HCT116 (cell line): ENCODE data around the gene CCDC142.

Source experiments
- CBX3 ChIP-seq: IDR thresholded peaks from 2 replicates; pipeline ENCODE4 v1.6.1; 2012; ENCODE audit warnings: low read depth
- CTCF ChIP-seq, 3 experiments: fragments of 200-600 bp in 1 of 3; sonication (generic) in 1 of 3; IDR thresholded peaks in 2 of 3; conservative IDR thresholded peaks in 1 of 3; 2 replicates each; pipeline ENCODE4 v1.5.1; 2012 to 2017; ENCODE audit warnings: low read depth in 2 of 3, low read length in 2 of 3, antibody characterized with exemption in 1 of 3, borderline replicate concordance in 1 of 3, control low read depth in 1 of 3, mild to moderate bottlenecking in 1 of 3, mixed read lengths in 1 of 3, mixed run types in 1 of 3, moderate library complexity in 1 of 3; ENCODE audit not compliant: insufficient read depth in 1 of 3
- EZH2 ChIP-seq: fragments of 200-600 bp; sonication (generic); IDR thresholded peaks from 2 replicates; pipeline ENCODE4 v1.6.1; 2017; ENCODE audit warnings: antibody characterized with exemption, mixed run types
- POLR2A ChIP-seq: IDR thresholded peaks from 2 replicates; pipeline ENCODE4 v1.7.0; 2011; ENCODE audit warnings: borderline replicate concordance; ENCODE audit not compliant: insufficient read depth, insufficient read length; ENCODE audit errors: extremely low read depth
- POLR2AphosphoS5 ChIP-seq: IDR thresholded peaks from 2 replicates; pipeline ENCODE4 v1.6.1; 2011; ENCODE audit warnings: mild to moderate bottlenecking, low read depth, low read length, moderate library complexity
- REST ChIP-seq: IDR thresholded peaks from 2 replicates; pipeline ENCODE4 v1.6.1; 2012; ENCODE audit warnings: low read depth
- SIN3A ChIP-seq: IDR thresholded peaks from 2 replicates; pipeline ENCODE4 v1.6.1; 2012; ENCODE audit warnings: low read depth
- SP1 ChIP-seq: IDR thresholded peaks from 2 replicates; pipeline ENCODE4 v1.6.1; 2012; ENCODE audit warnings: low read depth
- ZNF274 ChIP-seq: fragments of 200-500 bp; sonication (Bioruptor generic); IDR thresholded peaks from 2 replicates; pipeline ENCODE4 v1.6.1; 2014; ENCODE audit warnings: mild to moderate bottlenecking, low read depth, low read length, inconsistent platforms

GRCh38 chr2:74481431-74481830 lies 1.4 kb downstream of the CCDC142 start:
- TF ChIP-seq CTCF (IDR thresholded peaks at IDR 0.05 in 2 of 3, conservative IDR thresholded peaks at IDR 0.05 in 1 of 3; ENCODE audit: borderline replicate concordance in 1 of 3, insufficient read depth in 1 of 3, low read depth in 2 of 3, low read length in 2 of 3) = no peak
- no peak for TF ChIP-seq POLR2AphosphoS5
- no peak for TF ChIP-seq POLR2A
- no peak for TF ChIP-seq CBX3
- no peak for TF ChIP-seq REST
- TF ChIP-seq ZNF274 = no peak
- TF ChIP-seq EZH2 = no peak
- TF ChIP-seq SIN3A = no peak
- TF ChIP-seq SP1 = no peak
